HCT116 (cell line): ENCODE measurements around the gene GIMAP8. TPM values are rescaled to one million over a fixed set of nuclear protein-coding genes. Genes with fewer than 3 reads are reported as not detected.

Experiments used
- ATAC-seq: fragments of 200-7000 bp; cut with Tn5 transposase; 2 replicates; pipeline ENCODE4 v1.9.1; 2020; ENCODE audit warnings: mild to moderate bottlenecking, moderate library complexity
- BruUV-seq: library from RNA; stranded (reverse); fragments of 400-500 nt; replicated peaks from 2 replicates; lab custom pipeline; 2021; lab: Mats Ljungman, UMichigan
- CTCF ChIA-PET: fragments of 300-600 bp; sonication (Branson Sonifier 250); formaldehyde crosslinking; loops from one replicate; lab custom pipeline; 2021; ENCODE audit warnings: antibody characterized with exemption; lab: Charles Lee
- POLR2A ChIA-PET: fragments of 300-600, 350-600 bp; sonication (Branson Sonifier 250); formaldehyde crosslinking; loops from one replicate; lab custom pipeline; 2021; ENCODE audit warnings: antibody characterized with exemption; lab: Charles Lee
- RAD21 ChIA-PET, 2 experiments: fragments of 300-600 bp; sonication (Branson Sonifier 250); formaldehyde crosslinking; loops; one replicate each; lab custom pipeline; 2023; ENCODE audit warnings: low total read pairs in 2 of 2; ENCODE audit not compliant: uncharacterized antibody in 2 of 2, unreplicated experiment in 2 of 2, low non-redundant PET in 1 of 2; lab: Charles Lee
- DNase-seq: peaks from one replicate; pipeline ENCODE4 v3.0.0-alpha.2; 2010; ENCODE audit warnings: low read depth, low spot score
- H2AFZ ChIP-seq: fragments of 200-600 bp; shearing (Covaris generic), sonication (generic); 2 replicates; pipeline ENCODE4 v1.6.1; 2017; ENCODE audit warnings: low read depth, mixed run types, mixed read lengths, antibody characterized with exemption, low read length; ENCODE audit not compliant: poor library complexity, severe bottlenecking
- H3K27ac ChIP-seq: 2 replicates; pipeline ENCODE4 v1.5.1; 2012; ENCODE audit warnings: low read depth, low read length
- H3K27me3 ChIP-seq: fragments of 200-600 bp; sonication (generic); 2 replicates; pipeline ENCODE4 v1.6.1; 2016; ENCODE audit warnings: mixed run types, low read length, mixed read lengths; ENCODE audit not compliant: insufficient read depth
- H3K36me3 ChIP-seq, 2 experiments: fragments of 200-500 bp in 1 of 2; fragments of 200-600 bp in 1 of 2; sonication (Bioruptor generic) in 1 of 2; sonication (generic) in 1 of 2; 2 replicates each; pipeline versions ENCODE4 v1.5.1 to v1.6.1; 2014 to 2016; ENCODE audit warnings: low read length in 2 of 2, inconsistent platforms in 1 of 2, mixed read lengths in 1 of 2, mixed run types in 1 of 2; ENCODE audit not compliant: insufficient read depth in 2 of 2, control insufficient read depth in 1 of 2
- H3K4me1 ChIP-seq, 2 experiments: fragments of 200-600 bp in 1 of 2; sonication (generic) in 1 of 2; 2 replicates each; pipeline versions ENCODE4 v1.5.1 to v1.6.1; 2012 to 2017; ENCODE audit warnings: low read length in 2 of 2, inconsistent platforms in 1 of 2, mild to moderate bottlenecking in 1 of 2, mixed read lengths in 1 of 2, mixed run types in 1 of 2, moderate library complexity in 1 of 2; ENCODE audit not compliant: insufficient read depth in 2 of 2, control insufficient read depth in 1 of 2
- H3K4me2 ChIP-seq: fragments of 200-600 bp; sonication (generic); 2 replicates; pipeline ENCODE4 v1.6.1; 2017; ENCODE audit warnings: mixed run types, low read length, mixed read lengths
- H3K4me3 ChIP-seq, 2 experiments: fragments of 200-600 bp in 1 of 2; sonication (generic) in 1 of 2; replicated peaks in 1 of 2; 2 replicates each; pipeline ENCODE4 v1.5.1; 2011 to 2016; ENCODE audit warnings: low read length in 2 of 2, control low read depth in 1 of 2, low read depth in 1 of 2, mild to moderate bottlenecking in 1 of 2, mixed read lengths in 1 of 2, mixed run types in 1 of 2
- H3K79me2 ChIP-seq: fragments of 200-600 bp; sonication (generic); 2 replicates; pipeline ENCODE4 v1.6.1; 2017; ENCODE audit warnings: mild to moderate bottlenecking, mixed run types, low read length, moderate library complexity, mixed read lengths; ENCODE audit not compliant: insufficient read depth
- H3K9ac ChIP-seq: fragments of 200-600 bp; sonication (generic); 2 replicates; pipeline ENCODE4 v1.6.1; 2016; ENCODE audit warnings: low read length, mixed read lengths
- H3K9me2 ChIP-seq: fragments of 200-600 bp; sonication (generic), shearing (Covaris generic); 2 replicates; pipeline ENCODE4 v1.6.1; 2017; ENCODE audit warnings: mixed run types, mild to moderate bottlenecking, moderate library complexity; ENCODE audit not compliant: insufficient read depth
- H3K9me3 ChIP-seq, 2 experiments: fragments of 200-500 bp in 1 of 2; fragments of 200-600 bp in 1 of 2; sonication (Bioruptor generic) in 1 of 2; sonication (generic) in 1 of 2; 2 replicates each; pipeline ENCODE4 v1.6.1; 2014 to 2017; ENCODE audit warnings: low read length in 2 of 2, mixed read lengths in 2 of 2, inconsistent platforms in 1 of 2, low read depth in 1 of 2, mild to moderate bottlenecking in 1 of 2, mixed run types in 1 of 2, moderate library complexity in 1 of 2; ENCODE audit not compliant: control insufficient read depth in 1 of 2, insufficient read depth in 1 of 2
- H4K20me1 ChIP-seq: fragments of 200-600 bp; sonication (generic), shearing (Covaris generic); 2 replicates; pipeline ENCODE4 v1.6.1; 2017; ENCODE audit warnings: mixed run types, mild to moderate bottlenecking, moderate library complexity; ENCODE audit not compliant: insufficient read depth
- CBX3 ChIP-seq: IDR thresholded peaks from 2 replicates; pipeline ENCODE4 v1.6.1; 2012; ENCODE audit warnings: low read depth
- CEBPB ChIP-seq: IDR thresholded peaks from 2 replicates; pipeline ENCODE4 v1.6.1; 2012; ENCODE audit warnings: low read depth
- EZH2phosphoT487 ChIP-seq: fragments of 200-600 bp; IDR thresholded peaks from 2 replicates; pipeline ENCODE4 v1.6.1; 2018; ENCODE audit warnings: antibody characterized with exemption, borderline replicate concordance
- FOSL1 ChIP-seq: IDR thresholded peaks from 2 replicates; pipeline ENCODE4 v1.6.1; 2012; ENCODE audit warnings: low read depth
- MAX ChIP-seq: IDR thresholded peaks from 2 replicates; pipeline ENCODE4 v1.6.1; 2012
- POLR2AphosphoS5 ChIP-seq: IDR thresholded peaks from 2 replicates; pipeline ENCODE4 v1.6.1; 2011; ENCODE audit warnings: mild to moderate bottlenecking, low read depth, low read length, moderate library complexity
- SRF ChIP-seq: IDR thresholded peaks from 2 replicates; pipeline ENCODE4 v1.6.1; 2012; ENCODE audit warnings: low read depth
- TCF7L2 ChIP-seq: IDR thresholded peaks from 2 replicates; pipeline ENCODE4 v1.7.0; 2011; ENCODE audit warnings: borderline replicate concordance, inconsistent platforms; ENCODE audit not compliant: insufficient read depth, insufficient read length; ENCODE audit errors: extremely low read depth
- intact Hi-C: fragments of 100-400 bp; cut with micrococcal nuclease; formaldehyde crosslinking; loops from 2 replicates; pipeline ENCODE4 v1.10.0; 2022
- total RNA-seq: library from RNA; stranded (reverse); gene quantifications from one replicate; pipeline ENCODE4 v1.2.1, GENCODE V29; 2021; ENCODE audit not compliant: unreplicated experiment
- TF ChIP-seq, protein P1 (sequence below): IDR thresholded peaks from 2 replicates; pipeline ENCODE4 v1.6.1; 2012
- TF ChIP-seq, protein P2 (sequence below): IDR thresholded peaks from 2 replicates; pipeline ENCODE4 v1.6.1; 2011; ENCODE audit warnings: mild to moderate bottlenecking, low read length, moderate library complexity; ENCODE audit not compliant: insufficient replicate concordance; ENCODE audit errors: extremely low read depth

GIMAP8 gene
- total RNA-seq, 1 experiment from 2014 or later = 0.15 TPM

DNA sequence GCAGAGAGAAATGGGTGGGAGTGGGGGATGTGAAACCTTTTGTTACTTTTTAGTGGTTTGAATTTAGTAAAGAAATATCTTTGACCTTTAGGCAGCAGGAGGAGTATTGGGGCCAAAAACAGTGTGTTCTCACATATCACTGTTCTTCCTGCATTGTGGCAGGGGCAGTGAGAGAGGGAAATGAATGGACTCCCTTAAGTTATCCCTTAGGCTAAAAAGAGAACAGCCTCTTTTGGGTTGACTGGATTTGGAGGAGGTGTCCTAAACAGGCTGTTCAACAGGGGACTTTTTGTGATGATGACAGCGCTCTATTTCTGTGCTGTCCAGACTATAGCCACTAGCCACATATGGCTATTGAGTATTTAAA, 49.0 kb upstream of the GIMAP8 start:
- no peaks in the 10 kb centered on the region for H3K9me3 ChIP-seq
- BruUV-seq = no TSS peak
- CTCF ChIA-PET = no interaction called here
- no peak overlapping the region for H3K4me2 ChIP-seq
- H4K20me1 ChIP-seq = no peaks in the 10 kb centered on the region
- no peak for DNase-seq
- no peaks in the 10 kb centered on the region for H3K79me2 ChIP-seq
- RAD21 ChIA-PET = interaction anchor here in 1 of 2 experiments (0.6 kb wide), 1 partner anchor 24 kb away, joined by 3 read pairs; no protein-coding TSS in a partner anchor
- H3K4me1 ChIP-seq = peaks cover 24 to 47% of the 10 kb centered on the region in 2 experiments
- no peak overlapping the region for H3K9ac ChIP-seq
- H3K27ac ChIP-seq = no peak overlapping the region
- intact Hi-C loops = loop anchor here (5.0 kb wide), 1 partner anchor 34 kb away; the partner anchor contains the start of gene REPIN1
- POLR2A ChIA-PET = no interaction called here
- no peaks in the 10 kb centered on the region for H3K27me3 ChIP-seq
- H3K36me3 ChIP-seq = no peaks in the 10 kb centered on the region
- TF ChIP-seq MAX (no peak), CEBPB (no peak), FOSL1 (no peak), SRF (no peak), POLR2AphosphoS5 (no peak), TCF7L2 (no peak), CBX3 (no peak), EZH2phosphoT487 (no peak)
- TF ChIP-seq, protein P1, sequence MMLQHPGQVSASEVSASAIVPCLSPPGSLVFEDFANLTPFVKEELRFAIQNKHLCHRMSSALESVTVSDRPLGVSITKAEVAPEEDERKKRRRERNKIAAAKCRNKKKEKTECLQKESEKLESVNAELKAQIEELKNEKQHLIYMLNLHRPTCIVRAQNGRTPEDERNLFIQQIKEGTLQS = no peak
- TF ChIP-seq, protein P2, sequence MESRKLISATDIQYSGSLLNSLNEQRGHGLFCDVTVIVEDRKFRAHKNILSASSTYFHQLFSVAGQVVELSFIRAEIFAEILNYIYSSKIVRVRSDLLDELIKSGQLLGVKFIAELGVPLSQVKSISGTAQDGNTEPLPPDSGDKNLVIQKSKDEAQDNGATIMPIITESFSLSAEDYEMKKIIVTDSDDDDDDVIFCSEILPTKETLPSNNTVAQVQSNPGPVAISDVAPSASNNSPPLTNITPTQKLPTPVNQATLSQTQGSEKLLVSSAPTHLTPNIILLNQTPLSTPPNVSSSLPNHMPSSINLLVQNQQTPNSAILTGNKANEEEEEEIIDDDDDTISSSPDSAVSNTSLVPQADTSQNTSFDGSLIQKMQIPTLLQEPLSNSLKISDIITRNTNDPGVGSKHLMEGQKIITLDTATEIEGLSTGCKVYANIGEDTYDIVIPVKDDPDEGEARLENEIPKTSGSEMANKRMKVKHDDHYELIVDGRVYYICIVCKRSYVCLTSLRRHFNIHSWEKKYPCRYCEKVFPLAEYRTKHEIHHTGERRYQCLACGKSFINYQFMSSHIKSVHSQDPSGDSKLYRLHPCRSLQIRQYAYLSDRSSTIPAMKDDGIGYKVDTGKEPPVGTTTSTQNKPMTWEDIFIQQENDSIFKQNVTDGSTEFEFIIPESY = no peak
- TF ChIP-seq, all 23 proteins: peak for 0
- Histone ChIP-seq H3K4me3 (no peak overlapping the region), H3K9me2 (no peaks in the 10 kb centered on the region), H2AFZ (no peak overlapping the region)
- no peak for ATAC-seq
